GM19240 (cell line): ENCODE results near the gene TACR2.

Source experiments
- DNase-seq: peaks from one replicate; pipeline ENCODE4 v3.0.0; 2011; ENCODE audit warnings: low spot score; ENCODE audit not compliant: insufficient read length

Gene TACR2

GRCh38 chr10:69375307-69376151, 41.2 kb downstream of the TACR2 start:
- no peak for DNase-seq

GRCh38 chr10:69374931-69375306, 41.8 kb downstream of the TACR2 start:
- no peak for DNase-seq

- no peak for DNase-seq
These were observed 42.5 kb downstream of the TACR2 start for GRCh38 chr10:69374242-69374641.

GRCh38 chr10:69372126-69372980, 44.4 kb downstream of the TACR2 start:
- no peak for DNase-seq

GRCh38 chr10:69367469-69367868, 49.2 kb downstream of the TACR2 start:
- DNase-seq, result no peak

- DNase-seq, result no peak
These were observed 50.0 kb downstream of the TACR2 start for GRCh38 chr10:69366738-69367137.

GRCh38 chr10:69364232-69364940, 52.3 kb downstream of the TACR2 start:
- DNase-seq, result no peak

GRCh38 chr10:69363666-69364065, 53.1 kb downstream of the TACR2 start:
- no peak for DNase-seq

- no peak for DNase-seq
These were observed 54.2 kb downstream of the TACR2 start for GRCh38 chr10:69362471-69362954.

- DNase-seq, result no peak
These were observed 55.5 kb downstream of the TACR2 start for GRCh38 chr10:69361303-69361614.

GRCh38 chr10:69360485-69361302, 56.0 kb downstream of the TACR2 start:
- no peak for DNase-seq

- no peak for DNase-seq
These were observed 57.1 kb downstream of the TACR2 start for GRCh38 chr10:69359594-69359993.

GRCh38 chr10:69359148-69359547, 57.6 kb downstream of the TACR2 start:
- DNase-seq, result no peak

GRCh38 chr10:69358148-69358795, 58.4 kb downstream of the TACR2 start:
- no peak for DNase-seq

- DNase-seq, result no peak
These were observed 60.5 kb downstream of the TACR2 start for GRCh38 chr10:69356187-69356586.

- DNase-seq, result no peak
These were observed 62.6 kb downstream of the TACR2 start for GRCh38 chr10:69353977-69354635.
